HG03064 (cell line): ENCODE data around the gene COQ8A.

Experiments used
- ATAC-seq: cut with Tn5 transposase; IDR thresholded peaks from one replicate; pipeline ENCODE4 v1.9.1; 2021; ENCODE audit warnings: low read depth; ENCODE audit not compliant: unreplicated experiment

COQ8A gene

DNA sequence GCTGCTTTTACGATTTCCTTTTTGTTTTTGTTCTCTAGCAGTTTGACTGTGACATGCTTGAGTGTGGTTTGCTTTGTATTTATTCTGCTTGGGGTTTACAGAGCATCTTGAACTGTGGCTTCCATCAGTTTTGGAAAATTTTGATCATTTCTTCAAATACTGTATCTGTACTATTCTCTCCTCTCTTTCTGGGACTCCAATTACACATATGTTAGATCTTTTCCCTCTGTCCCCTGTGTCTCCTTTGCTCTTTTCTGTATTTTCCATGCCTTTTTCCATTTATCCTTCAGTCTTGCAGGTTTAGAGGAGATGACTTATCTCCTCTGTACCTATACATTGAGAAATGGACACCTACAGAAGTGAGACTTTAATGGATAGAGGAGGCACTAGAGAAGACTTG, 31.7 kb downstream of the COQ8A start:
- no peak for ATAC-seq

- no peak for ATAC-seq
Measured at GRCh38 chr1:226972931-226973330, 32.8 kb downstream of the COQ8A start.

DNA sequence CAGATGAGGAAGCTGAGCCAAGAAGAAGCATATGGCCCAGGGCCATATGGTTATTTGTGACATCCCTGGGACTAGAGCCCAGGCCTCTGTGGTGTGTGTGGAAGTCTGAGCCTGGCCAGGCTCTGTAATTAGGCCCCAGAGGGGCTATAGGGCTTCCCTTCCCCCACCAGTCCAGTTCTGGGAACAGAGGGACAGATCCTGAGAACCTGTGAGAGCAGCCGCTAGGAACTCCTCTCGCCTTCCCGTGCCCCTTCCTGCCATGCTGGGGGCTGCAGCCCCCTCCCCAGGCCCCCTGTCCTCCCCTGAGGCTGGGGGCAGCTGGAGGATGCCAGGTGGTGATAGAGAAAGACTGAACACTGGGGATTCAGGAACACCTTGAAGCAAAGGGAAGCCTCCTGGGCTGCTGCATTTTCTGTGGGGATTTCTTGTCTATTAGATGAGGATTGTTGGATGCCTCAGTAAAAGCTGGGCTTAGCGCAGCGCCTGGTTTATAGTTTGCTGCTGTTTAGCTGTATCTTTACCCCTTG, 33.3 kb downstream of the COQ8A start:
- ATAC-seq: no peak

DNA sequence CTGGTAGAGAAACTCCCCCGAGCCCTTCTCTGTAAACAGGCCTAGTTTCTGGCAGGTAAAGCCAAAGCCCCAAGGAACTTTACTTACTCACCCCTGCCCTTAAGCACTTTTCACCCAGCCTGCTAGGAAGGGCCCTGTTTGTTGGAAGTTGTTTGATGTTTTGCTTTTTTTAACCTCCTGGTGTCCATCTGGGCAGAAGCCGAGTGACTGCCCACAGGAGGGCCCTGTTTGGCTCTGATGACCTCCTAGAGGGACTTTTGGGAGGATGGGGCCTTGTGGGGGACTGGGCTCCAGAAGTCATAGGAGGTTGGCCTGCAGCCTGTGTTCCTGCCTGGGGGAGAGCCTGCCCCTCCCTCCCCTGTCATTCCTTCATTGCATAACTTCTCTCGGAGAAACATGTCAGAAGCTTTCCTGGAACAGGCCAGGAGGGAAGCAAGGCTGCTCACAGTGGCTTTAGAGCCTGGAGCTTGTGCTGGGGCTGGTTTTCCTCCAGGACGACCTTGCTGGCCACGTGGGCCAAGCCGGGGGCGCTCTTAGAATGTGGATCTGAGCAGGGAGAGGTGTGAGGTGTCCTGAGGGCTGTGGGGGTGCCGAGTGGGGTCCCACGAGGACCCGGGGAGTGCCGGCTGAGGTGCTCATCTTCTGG, 33.9 kb downstream of the COQ8A start:
- ATAC-seq: no peak

- ATAC-seq: no peak
Measured at GRCh38 chr1:226974544-226975258, 34.6 kb downstream of the COQ8A start.

DNA sequence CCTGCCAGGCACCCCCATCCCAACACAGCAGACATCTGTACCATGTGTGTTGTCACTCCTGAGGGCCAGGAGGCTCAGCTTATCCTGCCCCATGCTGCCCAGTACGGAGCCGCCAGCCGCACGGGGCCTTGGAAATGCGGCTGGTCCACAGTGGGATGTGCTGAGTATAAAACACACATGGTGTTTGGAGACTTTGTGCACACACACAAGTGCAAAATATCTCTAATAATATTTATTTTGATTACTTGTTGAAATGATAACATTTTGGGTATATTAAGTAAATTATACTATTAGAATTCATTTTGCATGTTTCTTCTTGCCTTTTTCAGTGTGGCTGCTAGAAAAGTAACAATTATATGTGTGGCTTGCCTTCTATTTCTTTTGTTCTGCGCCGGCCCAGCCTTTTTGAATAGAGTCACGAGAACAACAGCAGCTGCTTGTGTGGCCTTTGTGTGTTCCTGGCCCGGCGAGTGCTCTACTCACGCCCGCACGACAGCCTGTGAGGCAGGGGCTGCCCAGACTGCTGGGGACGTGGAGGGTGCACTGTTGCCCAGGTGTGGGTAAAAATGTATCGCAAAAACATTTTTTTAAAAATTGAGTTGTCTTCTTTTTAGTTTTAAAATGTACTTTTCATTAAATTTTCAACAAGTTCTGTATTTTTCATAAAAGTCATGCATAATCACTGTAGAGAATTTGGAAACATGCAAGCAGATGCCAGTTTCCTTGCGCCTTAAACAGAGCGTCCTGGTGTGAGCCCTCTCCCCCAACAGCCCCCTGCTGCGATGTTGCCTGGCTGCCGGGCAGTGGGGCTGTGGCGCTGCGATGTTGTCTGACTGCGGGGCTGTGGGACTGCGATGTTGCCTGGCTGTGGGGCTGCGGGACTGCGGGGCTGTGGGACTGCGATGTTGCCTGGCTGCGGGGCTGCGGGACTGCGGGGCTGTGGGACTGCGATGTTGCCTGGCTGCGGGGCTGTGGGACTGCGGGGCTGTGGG, 35.5 kb downstream of the COQ8A start:
- no peak for ATAC-seq

DNA sequence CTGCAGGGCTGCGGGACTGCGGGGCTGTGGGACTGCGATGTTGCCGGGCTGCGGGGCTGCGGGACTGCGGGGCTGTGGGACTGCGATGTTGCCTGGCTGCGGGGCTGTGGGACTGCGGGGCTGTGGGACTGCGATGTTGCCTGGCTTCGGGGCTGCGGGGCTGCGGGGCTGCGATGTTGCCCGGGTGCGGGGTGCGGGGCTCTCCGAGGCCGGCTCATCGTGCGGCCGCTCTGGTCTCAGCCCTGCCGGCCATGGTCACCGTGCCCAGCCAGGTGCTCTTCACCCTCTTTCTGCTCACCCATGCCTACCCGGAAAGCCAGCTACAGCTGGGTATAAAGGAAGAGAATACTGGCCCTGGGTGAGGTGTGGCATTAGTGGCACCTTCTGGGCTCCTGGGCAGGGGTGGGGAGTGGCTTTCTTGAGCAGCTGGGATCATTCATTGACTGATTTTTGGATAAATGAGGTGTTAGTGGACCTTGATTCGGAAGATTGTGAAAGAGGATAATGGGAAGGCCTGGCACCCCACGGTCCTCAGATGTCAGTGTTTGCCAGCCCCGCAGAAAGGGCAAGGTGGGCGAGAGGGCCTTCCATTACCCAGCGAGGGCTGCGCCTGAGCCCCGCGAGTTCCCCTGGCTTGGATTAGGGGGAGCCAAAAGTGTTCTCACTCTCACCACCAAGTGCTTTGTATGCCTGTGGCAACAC, 36.3 kb downstream of the COQ8A start:
- ATAC-seq: no peak

DNA sequence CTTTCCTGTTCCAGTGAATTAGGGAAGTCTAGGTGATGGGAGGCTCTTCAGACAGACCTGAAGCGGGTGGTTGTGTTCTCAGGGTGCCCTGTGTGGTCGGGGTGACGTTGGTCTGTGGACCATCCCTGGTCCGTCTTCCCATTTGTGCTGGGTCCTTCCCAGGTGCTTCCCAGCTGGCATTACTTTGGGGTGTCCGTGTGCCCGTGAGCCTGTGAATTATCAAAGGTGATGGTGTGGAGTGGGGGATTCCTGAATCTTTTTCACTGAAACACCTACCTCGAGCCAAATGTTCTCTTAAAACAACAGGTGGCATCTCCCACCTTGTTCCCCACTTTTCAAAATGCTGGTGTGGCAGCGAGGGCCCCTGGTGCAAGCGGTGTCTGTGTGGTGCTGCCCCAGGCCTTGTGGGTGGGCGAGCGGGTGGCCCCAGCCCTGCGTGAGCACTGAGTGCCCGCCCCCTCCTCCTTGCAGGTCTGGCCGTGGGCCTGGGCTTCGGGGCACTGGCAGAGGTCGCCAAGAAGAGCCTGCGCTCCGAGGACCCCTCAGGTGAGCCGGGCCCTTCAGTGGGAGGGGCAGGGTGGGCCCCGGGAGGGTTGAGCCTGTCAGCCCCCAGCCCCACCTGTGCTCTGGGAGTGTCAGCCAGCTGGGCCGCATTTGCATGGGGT, 37.0 kb downstream of the COQ8A start:
- no peak for ATAC-seq

- ATAC-seq: no peak
Measured at GRCh38 chr1:226977643-226978431, 37.7 kb downstream of the COQ8A start.

DNA sequence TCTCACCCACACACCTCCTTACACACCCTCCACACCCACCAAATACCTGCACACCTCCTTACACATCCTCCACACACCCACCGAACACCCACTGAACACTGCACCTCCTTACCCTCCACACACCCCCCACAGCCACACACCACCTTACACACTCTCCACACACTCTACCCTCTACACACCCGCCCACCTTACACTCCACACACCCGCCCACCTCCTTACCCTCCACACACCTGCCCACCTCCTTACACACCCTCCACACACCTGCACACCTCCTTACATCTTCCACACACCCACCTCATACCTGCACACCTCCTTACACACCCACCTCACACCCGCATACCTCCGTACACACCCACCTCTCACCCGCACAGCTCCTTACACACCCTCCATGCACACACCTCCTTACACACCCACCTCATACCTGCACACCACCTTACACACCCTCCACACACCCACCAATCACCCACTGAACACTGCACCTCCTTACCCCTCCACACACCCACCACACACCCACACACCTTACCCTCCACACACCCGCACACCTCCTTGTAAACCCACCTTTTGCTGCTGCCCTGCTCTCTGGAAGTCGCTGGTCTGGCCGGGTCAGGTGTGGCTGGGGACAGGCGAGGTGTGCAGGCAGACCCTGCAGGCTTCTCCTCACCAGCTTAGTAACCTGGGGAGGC, 38.5 kb downstream of the COQ8A start:
- ATAC-seq: no peak

GRCh38 chr1:226979115-226979516, 39.0 kb downstream of the COQ8A start:
- no peak for ATAC-seq

- ATAC-seq: no peak
Measured at GRCh38 chr1:226979517-226980121, 39.5 kb downstream of the COQ8A start.

GRCh38 chr1:226980122-226980560, 40.0 kb downstream of the COQ8A start:
- no peak for ATAC-seq

GRCh38 chr1:226980565-226981385, 40.7 kb downstream of the COQ8A start:
- ATAC-seq: no peak

- no peak for ATAC-seq
Measured at GRCh38 chr1:226981386-226981817, 41.3 kb downstream of the COQ8A start.

GRCh38 chr1:226981838-226982237, 41.7 kb downstream of the COQ8A start:
- ATAC-seq: no peak
